ENCODE data around the gene ERMN. TPM values are rescaled to one million over a fixed set of nuclear protein-coding genes. Genes with fewer than 3 reads are reported as not detected.
"Not testable (repeated sequence)": the region's sequence is repeated elsewhere in the genome, so short reads cannot be mapped to it uniquely, and the experiment has no call there.

The ERMN gene
- total RNA-seq, 1 donor from 2014 or later, result not detected

GRCh38 chr2:157281316-157281715, 44.3 kb downstream of the ERMN start:
- H3K9me3 ChIP-seq (replicated peaks), result peaks cover 14% of the 10 kb centered on the region
- no peak for TF ChIP-seq CTCF (IDR thresholded peaks at IDR 0.05; ENCODE audit: borderline replicate concordance)
- DNase-seq, result no peak
- intact Hi-C loops (cut with micrococcal nuclease), result no loop called here
- no peaks in the 10 kb centered on the region for H3K36me3 ChIP-seq
- no peak overlapping the region for H3K4me3 ChIP-seq
- no peaks in the 10 kb centered on the region for H3K4me1 ChIP-seq
- H3K27me3 ChIP-seq (ENCODE audit: low read depth), result peaks cover 4% of the 10 kb centered on the region
- no peak overlapping the region for H3K27ac ChIP-seq (replicated peaks)

GRCh38 chr2:157279311-157279710, 46.3 kb downstream of the ERMN start:
- DNase-seq; H3K4me3 ChIP-seq; intact Hi-C loops (cut with micrococcal nuclease); H3K36me3 ChIP-seq; H3K27me3 ChIP-seq (ENCODE audit: low read depth); H3K27ac ChIP-seq (replicated peaks); H3K4me1 ChIP-seq: not testable (repeated sequence)
- peaks cover 24% of the 10 kb centered on the region for H3K9me3 ChIP-seq (replicated peaks)

GRCh38 chr2:157271590-157272203, 53.9 kb downstream of the ERMN start:
- intact Hi-C loops (cut with micrococcal nuclease), result no loop called here
- DNase-seq, result no peak
- H3K36me3 ChIP-seq, result no peaks in the 10 kb centered on the region
- TF ChIP-seq CTCF (IDR thresholded peaks at IDR 0.05; ENCODE audit: borderline replicate concordance), result no peak
- H3K27ac ChIP-seq (replicated peaks), result no peak overlapping the region
- no peak overlapping the region for H3K4me3 ChIP-seq
- no peaks in the 10 kb centered on the region for H3K4me1 ChIP-seq
- H3K9me3 ChIP-seq (replicated peaks), result peaks cover 9% of the 10 kb centered on the region
- no peaks in the 10 kb centered on the region for H3K27me3 ChIP-seq (ENCODE audit: low read depth)

GRCh38 chr2:157269922-157270321, 55.7 kb downstream of the ERMN start:
- Histone ChIP-seq H3K4me3 (no peak overlapping the region), H3K4me1 (no peaks in the 10 kb centered on the region), H3K27ac (replicated peaks) (no peak overlapping the region), H3K36me3 (no peaks in the 10 kb centered on the region), H3K27me3 (ENCODE audit: low read depth) (no peaks in the 10 kb centered on the region), H3K9me3 (replicated peaks) (peaks cover 2% of the 10 kb centered on the region)
- no peak for TF ChIP-seq CTCF (IDR thresholded peaks at IDR 0.05; ENCODE audit: borderline replicate concordance)
- DNase-seq, result no peak
- intact Hi-C loops (cut with micrococcal nuclease), result no loop called here

- no peaks in the 10 kb centered on the region for H3K36me3 ChIP-seq
- no peak overlapping the region for H3K27ac ChIP-seq (replicated peaks)
- H3K4me1 ChIP-seq, result no peaks in the 10 kb centered on the region
- DNase-seq, result no peak
- TF ChIP-seq CTCF (IDR thresholded peaks at IDR 0.05; ENCODE audit: borderline replicate concordance), result no peak
- H3K27me3 ChIP-seq (ENCODE audit: low read depth), result no peaks in the 10 kb centered on the region
- no peaks in the 10 kb centered on the region for H3K9me3 ChIP-seq (replicated peaks)
- no peak overlapping the region for H3K4me3 ChIP-seq
- intact Hi-C loops (cut with micrococcal nuclease), result no loop called here
Measured at GRCh38 chr2:157269060-157269459, 56.6 kb downstream of the ERMN start.

Other genes with a start within 250 kb of the ERMN start
- 0.19 TPM for gene GALNT5, start 68.1 kb downstream of the ERMN start, total RNA-seq
- gene CYTIP, start 118.3 kb upstream of the ERMN start, total RNA-seq, result 0.82 TPM